ENCODE results near the gene CHD2.
A peak's percentile ranks its signal among the peaks of the same experiment; 100 is the strongest.
"Not testable (repeated sequence)": the region's sequence is repeated elsewhere in the genome, so short reads cannot be mapped to it uniquely, and the experiment has no call there.

CHD2 gene

GRCh38 chr15:93051236-93052089 is 151.3 kb downstream of the CHD2 start:
- DNase-seq: peak in 2 of 14 donors; percentile 29 to 55

GRCh38 chr15:93052090-93052879 is 152.2 kb downstream of the CHD2 start:
- DNase-seq: no peak

GRCh38 chr15:93055211-93055610 is 155.1 kb downstream of the CHD2 start:
- DNase-seq: peak in 1 of 14 donors; percentile 19

GRCh38 chr15:93056836-93057235 is 156.7 kb downstream of the CHD2 start:
- no peak for DNase-seq

GRCh38 chr15:93057618-93058017 is 157.5 kb downstream of the CHD2 start:
- DNase-seq: no peak

GRCh38 chr15:93058128-93058527 is 158.0 kb downstream of the CHD2 start:
- no peak for DNase-seq

GRCh38 chr15:93058904-93059427 is 158.8 kb downstream of the CHD2 start:
- no peak for DNase-seq

- DNase-seq: no peak
Measured at GRCh38 chr15:93059442-93059841, 159.3 kb downstream of the CHD2 start.

GRCh38 chr15:93060336-93061248 is 160.5 kb downstream of the CHD2 start:
- no peak for DNase-seq

GRCh38 chr15:93062628-93063261 is 162.6 kb downstream of the CHD2 start:
- not testable (repeated sequence) for DNase-seq

- no peak for DNase-seq
Measured at GRCh38 chr15:93063262-93063671, 163.1 kb downstream of the CHD2 start.

GRCh38 chr15:93063796-93064690 is 163.9 kb downstream of the CHD2 start:
- DNase-seq: no peak

GRCh38 chr15:93065641-93066045 is 165.5 kb downstream of the CHD2 start:
- peak in 1 of 14 donors; percentile 62 for DNase-seq

- peak in 6 of 14 donors; percentile 28 to 73 (median 46) for DNase-seq
Measured at GRCh38 chr15:93066224-93066681, 166.1 kb downstream of the CHD2 start.

- DNase-seq: no peak
Measured at GRCh38 chr15:93066834-93067648, 166.9 kb downstream of the CHD2 start.

GRCh38 chr15:93067649-93068085 is 167.5 kb downstream of the CHD2 start:
- DNase-seq: no peak

GRCh38 chr15:93068581-93069199 is 168.6 kb downstream of the CHD2 start:
- no peak for DNase-seq

- DNase-seq: no peak
Measured at GRCh38 chr15:93070132-93070531, 170.0 kb downstream of the CHD2 start.
